ENCODE measurements around the gene MLH1. TPM values are rescaled to one million over a fixed set of nuclear protein-coding genes. Genes with fewer than 3 reads are reported as not detected.

Gene MLH1
- total RNA-seq, 4 donors from 2014 or later, result 19.4 to 38.0 (median 27.8) TPM

GRCh38 chr3:37100411-37100810, 107.1 kb downstream of the MLH1 start:
- Histone ChIP-seq H3K27ac (no peak overlapping the region), H3K27me3 (no peaks in the 10 kb centered on the region), H3K4me1 (peaks cover 0 to 18% (median 5%) of the 10 kb centered on the region in 4 donors), H3K9me3 (no peaks in the 10 kb centered on the region), H3K4me3 (no peak overlapping the region), H3K36me3 (peaks cover 0 to 11% (median 0%) of the 10 kb centered on the region in 4 donors)
- in situ Hi-C loops (cut with MboI; ENCODE audit: low pct_ligation_motif_present in 1 of 4, low pct_unique_long_range_greater_than_20kb in 1 of 4, low sequenced_read_pairs in 3 of 4) (no loop called here), intact Hi-C loops (cut with DNase I; ENCODE audit: low total_unique reads) (no loop called here)
- no peak for DNase-seq
- WGBS, 2 donors (ENCODE audit: low coverage in 1 of 2), result 54 to 77% methylated on average over 1 of the region's 1 CpG
- no peak for TF ChIP-seq CTCF (IDR thresholded peaks at IDR 0.05)
- no peak for TF ChIP-seq POLR2A (IDR thresholded peaks at IDR 0.05)

Small RNA genes within 50 kb of the gene (small RNA-seq; reads per million reads assigned to genes)
- 0 reads per million in 4 donors for gene RF00019
- gene RNU6ATAC4P, result 0 reads per million in 4 donors

Other genes with a start within 250 kb of the MLH1 start
- gene DCLK3, start 229.0 kb upstream of the MLH1 start, total RNA-seq, result under 1 TPM in 1 of 4 donors, not detected in 3; 0.14 TPM
- gene TRANK1, start 48.5 kb upstream of the MLH1 start, total RNA-seq, result 100 to 1,000 TPM in 3 of 4 donors, 10 to 100 TPM in 1; 91.5 to 179 (median 116) TPM
- 10 to 100 TPM in 1 of 4 donors, 1 to 10 TPM in 3; 5.8 to 22.9 (median 7.1) TPM for gene EPM2AIP1, start 387 bp upstream of the MLH1 start, total RNA-seq
- gene LRRFIP2, start 181.1 kb downstream of the MLH1 start, total RNA-seq, result 100 to 1,000 TPM; 136 to 198 (median 167) TPM
- gene GOLGA4, start 249.8 kb downstream of the MLH1 start, total RNA-seq, result 100 to 1,000 TPM in 3 of 4 donors, 10 to 100 TPM in 1; 93.1 to 123 (median 108) TPM

Data from transverse colon (tissue), 4 donors.